Heart left ventricle (tissue), 13 donors: Measurements from ENCODE around the gene SPSB1.

Experiments
- POLR2A ChIP-seq, 2 donors: fragments of 450-650 bp; IDR thresholded peaks; one replicate each; pipeline ENCODE4 v1.6.1; 2017; ENCODE audit warnings: antibody characterized with exemption in 2 of 2, mild to moderate bottlenecking in 2 of 2, moderate library complexity in 2 of 2
- TF ChIP-seq, protein P1 (sequence below), 12 donors: fragments of 200-600 bp; sonication (generic) in 4 of 12; IDR thresholded peaks; one replicate each; pipeline versions ENCODE4 v1.5.0 to v1.8.0; 2018 to 2022; ENCODE audit warnings: antibody characterized with exemption in 12 of 12, mild to moderate bottlenecking in 5 of 12
- donor health status: ischemic (EF 13 %, LVEDD 7.1; RV severe dilation, severe dysfunction).
- donor health status: DM: no; HTN: yes; CAD: no.
- donor health status: DM: no; HTN: no; CAD: no.
- donor health status: ischemic (EF 25% LVEDD 6.9; RV normal size, moderate dysfunction).
- donor health status: ischemic (EF 25% LVEDD 5.7; RV mildly dilated, moderate dysfunction).
- donor health status: ischemic (EF 35%, LVEDD 5.7; RV mildly dilated, moderate dysfunction).
- donor health status: nonischemic (EF 11% LVEDD 7.7; RV severe dilation, severe dysfunction).
- donor health status: DM: yes; HTN: yes; CAD: no.
- donor health status: PGD.
- donor health status: ischemic (EF 29% LVEDD 5.4; RV normal size, mild dysfunction).
- donor health status: nonischemic (EF 23%, LVEDD 6.1; RV moderate dilation, normal function).

DNA sequence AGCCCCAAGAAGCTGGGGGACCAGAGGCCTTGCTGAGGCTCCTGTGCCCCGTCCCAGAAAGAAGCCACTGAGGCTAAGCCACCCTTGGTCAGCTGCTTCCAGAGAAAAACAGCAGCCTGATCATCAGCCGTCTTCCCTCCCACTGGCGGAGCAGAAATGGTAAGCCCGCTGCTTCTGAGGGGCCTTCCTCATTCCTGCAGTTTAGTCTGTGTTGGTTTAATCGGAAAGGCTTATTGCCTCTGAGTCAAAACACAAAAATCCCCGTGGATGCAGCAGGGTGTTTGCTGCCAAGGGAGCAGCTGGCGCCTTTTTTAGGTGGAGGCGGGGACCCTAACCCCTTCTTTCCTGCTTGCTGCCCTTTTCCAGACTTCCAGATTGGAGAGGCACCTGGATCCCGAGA, 33.9 kb downstream of the SPSB1 start:
- TF ChIP-seq POLR2A (IDR thresholded peaks at IDR 0.05), result no peak
- TF ChIP-seq, protein P1, sequence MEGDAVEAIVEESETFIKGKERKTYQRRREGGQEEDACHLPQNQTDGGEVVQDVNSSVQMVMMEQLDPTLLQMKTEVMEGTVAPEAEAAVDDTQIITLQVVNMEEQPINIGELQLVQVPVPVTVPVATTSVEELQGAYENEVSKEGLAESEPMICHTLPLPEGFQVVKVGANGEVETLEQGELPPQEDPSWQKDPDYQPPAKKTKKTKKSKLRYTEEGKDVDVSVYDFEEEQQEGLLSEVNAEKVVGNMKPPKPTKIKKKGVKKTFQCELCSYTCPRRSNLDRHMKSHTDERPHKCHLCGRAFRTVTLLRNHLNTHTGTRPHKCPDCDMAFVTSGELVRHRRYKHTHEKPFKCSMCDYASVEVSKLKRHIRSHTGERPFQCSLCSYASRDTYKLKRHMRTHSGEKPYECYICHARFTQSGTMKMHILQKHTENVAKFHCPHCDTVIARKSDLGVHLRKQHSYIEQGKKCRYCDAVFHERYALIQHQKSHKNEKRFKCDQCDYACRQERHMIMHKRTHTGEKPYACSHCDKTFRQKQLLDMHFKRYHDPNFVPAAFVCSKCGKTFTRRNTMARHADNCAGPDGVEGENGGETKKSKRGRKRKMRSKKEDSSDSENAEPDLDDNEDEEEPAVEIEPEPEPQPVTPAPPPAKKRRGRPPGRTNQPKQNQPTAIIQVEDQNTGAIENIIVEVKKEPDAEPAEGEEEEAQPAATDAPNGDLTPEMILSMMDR (IDR thresholded peaks at IDR 0.05), result no peak
